H1 (cell line): ENCODE data around the gene KSR2. TPM values are rescaled to one million over a fixed set of nuclear protein-coding genes. Genes with fewer than 3 reads are reported as not detected.

ENCODE experiments used
- CTCF ChIA-PET: fragments of 300-600 bp; sonication (Branson Sonifier 250); formaldehyde crosslinking; loops from one replicate; lab custom pipeline; 2021; ENCODE audit not compliant: partially characterized antibody; lab: Charles Lee
- POLR2A ChIA-PET: fragments of 300-600 bp; sonication (Branson Sonifier 250); formaldehyde crosslinking; loops from one replicate; lab custom pipeline; 2021; ENCODE audit warnings: inconsistent platforms; ENCODE audit not compliant: partially characterized antibody; lab: Charles Lee
- DNase-seq, 2 experiments: peaks; one replicate each; pipeline versions ENCODE4 v3.0.0 to v3.0.0-alpha.2; 2010 to 2022; ENCODE audit warnings: low spot score in 2 of 2, low read depth in 1 of 2, mixed read lengths in 1 of 2
- FAIRE-seq: peaks from 2 replicates; lab custom pipeline; 2011; peaks lifted over from hg19 to GRCh38; lab: Jason Lieb, UNC
- H2AFZ ChIP-seq: 2 replicates; pipeline ENCODE4 v1.8.1; 2012; ENCODE audit warnings: low read length, inconsistent platforms
- H2AK5ac ChIP-seq: 2 replicates; pipeline ENCODE4 v1.6.1; 2013; ENCODE audit warnings: low read depth, low read length
- H2BK120ac ChIP-seq: replicated peaks from 2 replicates; pipeline ENCODE3; 2013; ENCODE audit warnings: low read depth, low read length, inconsistent platforms
- H2BK12ac ChIP-seq: 2 replicates; pipeline ENCODE4 v1.6.1; 2013; ENCODE audit warnings: low read depth, low read length
- H2BK15ac ChIP-seq: 2 replicates; pipeline ENCODE4 v1.6.1; 2013; ENCODE audit warnings: low read length
- H2BK20ac ChIP-seq: 2 replicates; pipeline ENCODE4 v1.6.1; 2013; ENCODE audit warnings: low read length
- H2BK5ac ChIP-seq: 2 replicates; pipeline ENCODE4 v1.6.1; 2013; ENCODE audit warnings: low read depth, low read length
- H3K14ac ChIP-seq: 2 replicates; pipeline ENCODE4 v1.6.1; 2013; ENCODE audit warnings: inconsistent platforms; ENCODE audit not compliant: insufficient read length
- H3K18ac ChIP-seq: 2 replicates; pipeline ENCODE4 v1.6.1; 2013; ENCODE audit warnings: low read length; ENCODE audit errors: extremely low read depth
- H3K23ac ChIP-seq: 2 replicates; pipeline ENCODE4 v1.6.1; 2013; ENCODE audit warnings: inconsistent platforms; ENCODE audit not compliant: insufficient read length
- H3K23me2 ChIP-seq: 2 replicates; pipeline ENCODE4 v1.6.1; 2013; ENCODE audit warnings: low read depth, low read length
- H3K27ac ChIP-seq: 2 replicates; pipeline ENCODE4 v1.6.1; 2011; ENCODE audit warnings: low read depth, low read length, inconsistent platforms
- H3K27me3 ChIP-seq, 4 experiments: replicated peaks in 1 of 4; 1 replicate in 1 of 4; 2 replicates in 3 of 4; pipeline versions ENCODE4 v1.6.1 to v1.8.1; 2011 to 2013; ENCODE audit warnings: low read length in 3 of 4, mild to moderate bottlenecking in 3 of 4, inconsistent platforms in 2 of 4, mixed read lengths in 2 of 4, moderate library complexity in 1 of 4; ENCODE audit not compliant: control insufficient read depth in 3 of 4, insufficient read depth in 3 of 4; ENCODE audit errors: extremely low read depth in 1 of 4
- H3K36me3 ChIP-seq, 4 experiments: 2 replicates each; pipeline versions ENCODE4 v1.6.1 to v1.8.1; 2011 to 2013; ENCODE audit warnings: mild to moderate bottlenecking in 4 of 4, low read length in 3 of 4, moderate library complexity in 2 of 4, control low read depth in 1 of 4, inconsistent platforms in 1 of 4; ENCODE audit not compliant: insufficient read depth in 4 of 4, control insufficient read depth in 2 of 4
- H3K4ac ChIP-seq: replicated peaks from 2 replicates; pipeline ENCODE3; 2013; ENCODE audit warnings: low read length, low read depth, mixed read lengths, inconsistent platforms; ENCODE audit not compliant: insufficient read length
- H3K4me1 ChIP-seq, 4 experiments: replicated peaks in 1 of 4; 1 replicate in 1 of 4; 2 replicates in 3 of 4; pipeline versions ENCODE4 v1.6.1 to v1.8.1; 2011 to 2013; ENCODE audit warnings: low read length in 3 of 4, inconsistent platforms in 2 of 4, mixed read lengths in 1 of 4; ENCODE audit not compliant: insufficient read depth in 4 of 4, control insufficient read depth in 3 of 4
- H3K4me2 ChIP-seq, 2 experiments: 2 replicates each; pipeline versions ENCODE4 v1.6.1 to v1.8.1; 2011 to 2013; ENCODE audit warnings: low read depth in 2 of 2, low read length in 2 of 2, control low read depth in 1 of 2, inconsistent platforms in 1 of 2, mild to moderate bottlenecking in 1 of 2; ENCODE audit not compliant: insufficient read depth in 1 of 2
- H3K4me3 ChIP-seq, 4 experiments: fragments of 200-600, 300-600 bp in 1 of 4; sonication (generic), shearing (Covaris generic), sonication (Bioruptor Twin) in 1 of 4; 2 replicates each; pipeline versions ENCODE4 v1.5.1 to v1.8.1; 2011 to 2016; ENCODE audit warnings: low read length in 4 of 4, low read depth in 3 of 4, control low read depth in 2 of 4, inconsistent platforms in 2 of 4, mild to moderate bottlenecking in 2 of 4, mixed read lengths in 1 of 4, moderate library complexity in 1 of 4; ENCODE audit not compliant: insufficient read depth in 2 of 4; ENCODE audit errors: extremely low read depth in 1 of 4
- H3K56ac ChIP-seq: replicated peaks from 2 replicates; pipeline ENCODE3; 2013; ENCODE audit warnings: low read depth, mild to moderate bottlenecking, mixed read lengths, low read length, inconsistent platforms; ENCODE audit not compliant: insufficient read length
- H3K79me1 ChIP-seq: 2 replicates; pipeline ENCODE4 v1.6.1; 2013; ENCODE audit warnings: low read depth, low read length, control low read depth
- H3K79me2 ChIP-seq, 2 experiments: 2 replicates each; pipeline versions ENCODE4 v1.6.1 to v1.8.1; 2012 to 2013; ENCODE audit warnings: low read length in 2 of 2, mild to moderate bottlenecking in 2 of 2, inconsistent platforms in 1 of 2; ENCODE audit not compliant: insufficient read depth in 2 of 2, control insufficient read depth in 1 of 2
- H3K9ac ChIP-seq, 4 experiments: replicated peaks in 1 of 4; 1 replicate in 1 of 4; 2 replicates in 3 of 4; pipeline versions ENCODE4 v1.6.1 to v1.8.1; 2011 to 2013; ENCODE audit warnings: low read depth in 3 of 4, low read length in 3 of 4, control low read depth in 2 of 4, mild to moderate bottlenecking in 2 of 4, moderate library complexity in 2 of 4, inconsistent platforms in 1 of 4; ENCODE audit errors: extremely low read depth in 1 of 4
- H3K9me3 ChIP-seq, 2 experiments: 2 replicates each; pipeline versions ENCODE4 v1.6.1 to v1.8.1; 2012 to 2013; ENCODE audit warnings: mild to moderate bottlenecking in 2 of 2, moderate library complexity in 2 of 2, control low read depth in 1 of 2, inconsistent platforms in 1 of 2, low read depth in 1 of 2, low read length in 1 of 2, mixed read lengths in 1 of 2; ENCODE audit not compliant: insufficient read depth in 2 of 2
- H4K20me1 ChIP-seq, 2 experiments: replicated peaks in 1 of 2; 2 replicates each; pipeline versions ENCODE3 to v1.8.1; 2011 to 2013; ENCODE audit warnings: inconsistent platforms in 2 of 2, low read length in 2 of 2, mild to moderate bottlenecking in 1 of 2; ENCODE audit not compliant: insufficient read depth in 2 of 2, control insufficient read depth in 1 of 2
- H4K5ac ChIP-seq: 2 replicates; pipeline ENCODE4 v1.6.1; 2013; ENCODE audit warnings: low read length, low read depth, mixed read lengths, inconsistent platforms; ENCODE audit not compliant: insufficient read length
- H4K8ac ChIP-seq: 2 replicates; pipeline ENCODE4 v1.8.0; 2013; ENCODE audit warnings: mild to moderate bottlenecking, moderate library complexity, low read length, inconsistent platforms; ENCODE audit not compliant: insufficient read depth; ENCODE audit errors: extremely low read depth
- H4K91ac ChIP-seq: replicated peaks from 2 replicates; pipeline ENCODE3; 2013; ENCODE audit warnings: low read length, mixed read lengths, inconsistent platforms; ENCODE audit not compliant: insufficient read length
- YY1 ChIP-seq: IDR thresholded peaks from 2 replicates; pipeline ENCODE4 v1.6.1; 2011; ENCODE audit warnings: low read depth, mild to moderate bottlenecking, low read length
- polyA plus RNA-seq, 7 experiments: library from polyadenylated mRNA; depleted of rRNA in 3 of 7; stranded (reverse) in 5 of 7; unstranded in 2 of 7; fragments of >200 nt in 5 of 7; fragments of 200-250 nt in 2 of 7; gene quantifications; 1 replicate in 5 of 7; 2 replicates in 1 of 7; 4 replicates in 1 of 7; pipeline versions ENCODE4 v1.2.1 to v1.2.3, GENCODE V29; 2011 to 2013; ENCODE audit warnings: missing spikeins in 2 of 7, mixed read lengths in 2 of 7
- total RNA-seq: library from RNA; stranded (reverse); fragmentation: NEBNext Ultra II Directional; extraction: Animal tissue kit (Norgen Biotek cat#: 25700); gene quantifications from 2 replicates; pipeline ENCODE4 v1.2.1, GENCODE V29; 2021

Gene KSR2
- total and polyA plus RNA-seq, 2 of the 8 experiments (the other 6 are each of a cell fraction or from before 2014, with no cell fraction given): 0.74 to 2.2 TPM

DNA sequence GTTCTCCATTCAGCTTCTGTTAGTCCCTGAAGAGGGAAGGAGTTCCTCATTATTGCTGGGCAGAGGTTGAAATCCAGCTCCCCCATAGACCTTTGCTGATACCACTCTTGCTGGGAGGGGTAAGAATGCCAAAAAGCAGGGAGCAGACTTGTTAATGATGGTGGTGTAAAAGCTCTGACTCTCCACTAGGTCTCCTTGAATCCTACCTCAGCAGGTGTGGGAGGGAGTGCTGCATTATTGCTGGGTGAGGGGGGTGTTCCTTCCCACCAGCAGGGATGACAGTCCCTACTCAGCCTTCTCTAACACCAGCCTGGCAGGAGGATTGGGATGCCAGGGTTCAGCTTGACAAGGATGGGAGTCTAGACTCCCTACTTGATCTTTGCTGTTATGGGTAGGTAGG, 421.6 kb downstream of the KSR2 start:
- CTCF ChIA-PET: interaction anchor here (0.6 to 1.4 kb wide), 13 partner anchors 9 to 638 kb away, joined by 3 to 7 read pairs (median 3); no protein-coding TSS in a partner anchor
- no peak overlapping the region for H2BK120ac ChIP-seq
- no peak for DNase-seq
- no peaks in the 10 kb centered on the region for H4K20me1 ChIP-seq
- no peak overlapping the region for H3K56ac ChIP-seq
- no peak overlapping the region for H3K23ac ChIP-seq
- TF ChIP-seq YY1: no peak
- TF ChIP-seq, all 59 proteins: peak for 0
- no peak overlapping the region for H3K4me3 ChIP-seq
- no peaks in the 10 kb centered on the region for H3K36me3 ChIP-seq
- no peaks in the 10 kb centered on the region; a peak in 1 of 7 replicates for H3K27me3 ChIP-seq
- no peak overlapping the region for H4K91ac ChIP-seq
- H2BK15ac ChIP-seq: no peak overlapping the region
- H3K9me3 ChIP-seq: no peaks in the 10 kb centered on the region
- H2BK12ac ChIP-seq: no peak overlapping the region
- no peaks in the 10 kb centered on the region for H3K79me2 ChIP-seq
- no peak overlapping the region for H4K8ac ChIP-seq
- H3K9ac ChIP-seq: peak overlapping the region in 1 of 4 experiments; percentile 15; a peak in 1 of 7 replicates
- POLR2A ChIA-PET: no interaction called here
- no peak overlapping the region for H3K4ac ChIP-seq
- no peak overlapping the region for H3K14ac ChIP-seq
- H2BK5ac ChIP-seq: no peak overlapping the region
- no peak overlapping the region for H4K5ac ChIP-seq
- no peak for FAIRE-seq
- H2AFZ ChIP-seq: no peak overlapping the region
- H3K79me1 ChIP-seq: no peaks in the 10 kb centered on the region
- H3K27ac ChIP-seq: no peak overlapping the region
- H3K4me1 ChIP-seq: peaks cover 0 to 2% (median 0%) of the 10 kb centered on the region in 4 experiments; a peak in 1 of 7 replicates
- no peak overlapping the region for H3K4me2 ChIP-seq
- no peaks in the 10 kb centered on the region; the same call in none of the 2 replicates for H3K23me2 ChIP-seq
- H2AK5ac ChIP-seq: no peak overlapping the region
- H2BK20ac ChIP-seq: no peak overlapping the region
- no peak overlapping the region for H3K18ac ChIP-seq
